Measurements from ENCODE around the gene MAP3K4. TPM values are rescaled to one million over a fixed set of nuclear protein-coding genes. Genes with fewer than 3 reads are reported as not detected.

MAP3K4 gene
- total RNA-seq, 1 experiment from 2014 or later = 54.3 TPM

GRCh38 chr6:161091151-161091550 lies 99.6 kb downstream of the MAP3K4 start:
- no peak overlapping the region for H3T11ph ChIP-seq (ENCODE audit: low read length)
- no peak overlapping the region for H3K9ac ChIP-seq (ENCODE audit: extremely low read depth, insufficient read length, low read length)
- H3K23ac ChIP-seq (ENCODE audit: insufficient read length, low read depth, low read length) = no peak overlapping the region
- no peak overlapping the region for H4K91ac ChIP-seq (ENCODE audit: insufficient read length, low read depth, low read length)
- H2AFZ ChIP-seq (ENCODE audit: low read length) = no peak overlapping the region
- Mint-ChIP-seq H3K4me1 (peaks cover 8 to 12% of the 10 kb centered on the region in 2 experiments), H3K27ac (no peak overlapping the region), H3K4me3 (no peak overlapping the region), H3K9me3 (no peaks in the 10 kb centered on the region), H3K36me3 (ENCODE audit: insufficient read depth in 1 of 3, low read depth in 3 of 3) (peaks cover 19 to 59% (median 44%) of the 10 kb centered on the region in 3 experiments; a peak in 6 of 7 replicates), H3K27me3 (ENCODE audit: low read depth) (no peaks in the 10 kb centered on the region)
- H4K8ac ChIP-seq (replicated peaks; ENCODE audit: insufficient read length, low read depth, low read length) = no peak overlapping the region
- H3K27me3 ChIP-seq (ENCODE audit: insufficient read depth, low read length) = no peaks in the 10 kb centered on the region
- no peak overlapping the region for H3K27ac ChIP-seq (ENCODE audit: insufficient read length, low read depth, low read length)
- no peak overlapping the region for H2BK20ac ChIP-seq (ENCODE audit: low read depth, low read length, poor library complexity, severe bottlenecking)
- no peaks in the 10 kb centered on the region for H4K20me1 ChIP-seq (ENCODE audit: control insufficient read depth, insufficient read depth, insufficient read length)
- no peak overlapping the region for H2BK5ac ChIP-seq (ENCODE audit: insufficient read length, low read length)
- DNase-seq = no peak
- no peak overlapping the region for H3K14ac ChIP-seq (ENCODE audit: insufficient read depth, low read length)
- H2AK5ac ChIP-seq (ENCODE audit: insufficient read length, low read length) = no peak overlapping the region
- H2BK15ac ChIP-seq (ENCODE audit: low read depth, low read length) = no peak overlapping the region
- H3K56ac ChIP-seq (ENCODE audit: insufficient read length, low read depth, low read length) = no peak overlapping the region
- no CpG with 5 or more reads among the region's 4 CpGs for WGBS (ENCODE audit: extremely low coverage, insufficient read length, low lambda C conversion rate)
- H3K23me2 ChIP-seq (ENCODE audit: insufficient read length, low read depth, low read length, poor library complexity, severe bottlenecking) = no peaks in the 10 kb centered on the region
- H3K79me2 ChIP-seq (ENCODE audit: insufficient read depth, low read length) = no peaks in the 10 kb centered on the region
- no peak overlapping the region for H2BK12ac ChIP-seq (ENCODE audit: insufficient read length, low read depth, low read length)
- no peak overlapping the region for H3K18ac ChIP-seq (ENCODE audit: insufficient read length, low read depth, low read length)
- no peaks in the 10 kb centered on the region for H3K4me1 ChIP-seq (ENCODE audit: insufficient read depth, low read length)
- H3K4me2 ChIP-seq (ENCODE audit: insufficient read depth, insufficient read length, low read length) = no peak overlapping the region
- no peaks in the 10 kb centered on the region for H3K79me1 ChIP-seq (ENCODE audit: insufficient read depth, low read depth, low read length, poor library complexity, severe bottlenecking)
- no peak overlapping the region for H3K4ac ChIP-seq (ENCODE audit: low read depth, low read length)
- H4K5ac ChIP-seq (ENCODE audit: insufficient read length, low read depth, low read length) = no peak overlapping the region
- no peak overlapping the region for H2BK120ac ChIP-seq (ENCODE audit: low read depth, low read length, poor library complexity, severe bottlenecking)
- TF ChIP-seq, protein P1, sequence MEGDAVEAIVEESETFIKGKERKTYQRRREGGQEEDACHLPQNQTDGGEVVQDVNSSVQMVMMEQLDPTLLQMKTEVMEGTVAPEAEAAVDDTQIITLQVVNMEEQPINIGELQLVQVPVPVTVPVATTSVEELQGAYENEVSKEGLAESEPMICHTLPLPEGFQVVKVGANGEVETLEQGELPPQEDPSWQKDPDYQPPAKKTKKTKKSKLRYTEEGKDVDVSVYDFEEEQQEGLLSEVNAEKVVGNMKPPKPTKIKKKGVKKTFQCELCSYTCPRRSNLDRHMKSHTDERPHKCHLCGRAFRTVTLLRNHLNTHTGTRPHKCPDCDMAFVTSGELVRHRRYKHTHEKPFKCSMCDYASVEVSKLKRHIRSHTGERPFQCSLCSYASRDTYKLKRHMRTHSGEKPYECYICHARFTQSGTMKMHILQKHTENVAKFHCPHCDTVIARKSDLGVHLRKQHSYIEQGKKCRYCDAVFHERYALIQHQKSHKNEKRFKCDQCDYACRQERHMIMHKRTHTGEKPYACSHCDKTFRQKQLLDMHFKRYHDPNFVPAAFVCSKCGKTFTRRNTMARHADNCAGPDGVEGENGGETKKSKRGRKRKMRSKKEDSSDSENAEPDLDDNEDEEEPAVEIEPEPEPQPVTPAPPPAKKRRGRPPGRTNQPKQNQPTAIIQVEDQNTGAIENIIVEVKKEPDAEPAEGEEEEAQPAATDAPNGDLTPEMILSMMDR (conservative IDR thresholded peaks at IDR 0.05) = no peak
- no peaks in the 10 kb centered on the region for H3K9me3 ChIP-seq (ENCODE audit: control insufficient read depth, low read depth, low read length)
